H1 (cell line): ENCODE results near the gene SPATA31E1. TPM values are rescaled to one million over a fixed set of nuclear protein-coding genes. Genes with fewer than 3 reads are reported as not detected.

Experiments
- CTCF ChIA-PET: fragments of 300-600 bp; sonication (Branson Sonifier 250); formaldehyde crosslinking; loops from one replicate; lab custom pipeline; 2021; ENCODE audit not compliant: partially characterized antibody; lab: Charles Lee
- POLR2A ChIA-PET: fragments of 300-600 bp; sonication (Branson Sonifier 250); formaldehyde crosslinking; loops from one replicate; lab custom pipeline; 2021; ENCODE audit warnings: inconsistent platforms; ENCODE audit not compliant: partially characterized antibody; lab: Charles Lee
- DNase-seq, 2 experiments: peaks; one replicate each; pipeline versions ENCODE4 v3.0.0 to v3.0.0-alpha.2; 2010 to 2022; ENCODE audit warnings: low spot score in 2 of 2, low read depth in 1 of 2, mixed read lengths in 1 of 2
- FAIRE-seq: peaks from 2 replicates; lab custom pipeline; 2011; peaks lifted over from hg19 to GRCh38; lab: Jason Lieb, UNC
- H2AFZ ChIP-seq: 2 replicates; pipeline ENCODE4 v1.8.1; 2012; ENCODE audit warnings: low read length, inconsistent platforms
- H2AK5ac ChIP-seq: 2 replicates; pipeline ENCODE4 v1.6.1; 2013; ENCODE audit warnings: low read depth, low read length
- H2BK120ac ChIP-seq: replicated peaks from 2 replicates; pipeline ENCODE3; 2013; ENCODE audit warnings: low read depth, low read length, inconsistent platforms
- H2BK12ac ChIP-seq: 2 replicates; pipeline ENCODE4 v1.6.1; 2013; ENCODE audit warnings: low read depth, low read length
- H2BK15ac ChIP-seq: 2 replicates; pipeline ENCODE4 v1.6.1; 2013; ENCODE audit warnings: low read length
- H2BK20ac ChIP-seq: 2 replicates; pipeline ENCODE4 v1.6.1; 2013; ENCODE audit warnings: low read length
- H2BK5ac ChIP-seq: 2 replicates; pipeline ENCODE4 v1.6.1; 2013; ENCODE audit warnings: low read depth, low read length
- H3K14ac ChIP-seq: 2 replicates; pipeline ENCODE4 v1.6.1; 2013; ENCODE audit warnings: inconsistent platforms; ENCODE audit not compliant: insufficient read length
- H3K18ac ChIP-seq: 2 replicates; pipeline ENCODE4 v1.6.1; 2013; ENCODE audit warnings: low read length; ENCODE audit errors: extremely low read depth
- H3K23ac ChIP-seq: 2 replicates; pipeline ENCODE4 v1.6.1; 2013; ENCODE audit warnings: inconsistent platforms; ENCODE audit not compliant: insufficient read length
- H3K23me2 ChIP-seq: 2 replicates; pipeline ENCODE4 v1.6.1; 2013; ENCODE audit warnings: low read depth, low read length
- H3K27ac ChIP-seq: 2 replicates; pipeline ENCODE4 v1.6.1; 2011; ENCODE audit warnings: low read depth, low read length, inconsistent platforms
- H3K27me3 ChIP-seq, 4 experiments: replicated peaks in 1 of 4; 1 replicate in 1 of 4; 2 replicates in 3 of 4; pipeline versions ENCODE4 v1.6.1 to v1.8.1; 2011 to 2013; ENCODE audit warnings: low read length in 3 of 4, mild to moderate bottlenecking in 3 of 4, inconsistent platforms in 2 of 4, mixed read lengths in 2 of 4, moderate library complexity in 1 of 4; ENCODE audit not compliant: control insufficient read depth in 3 of 4, insufficient read depth in 3 of 4; ENCODE audit errors: extremely low read depth in 1 of 4
- H3K36me3 ChIP-seq, 4 experiments: 2 replicates each; pipeline versions ENCODE4 v1.6.1 to v1.8.1; 2011 to 2013; ENCODE audit warnings: mild to moderate bottlenecking in 4 of 4, low read length in 3 of 4, moderate library complexity in 2 of 4, control low read depth in 1 of 4, inconsistent platforms in 1 of 4; ENCODE audit not compliant: insufficient read depth in 4 of 4, control insufficient read depth in 2 of 4
- H3K4ac ChIP-seq: replicated peaks from 2 replicates; pipeline ENCODE3; 2013; ENCODE audit warnings: low read length, low read depth, mixed read lengths, inconsistent platforms; ENCODE audit not compliant: insufficient read length
- H3K4me1 ChIP-seq, 4 experiments: replicated peaks in 1 of 4; 1 replicate in 1 of 4; 2 replicates in 3 of 4; pipeline versions ENCODE4 v1.6.1 to v1.8.1; 2011 to 2013; ENCODE audit warnings: low read length in 3 of 4, inconsistent platforms in 2 of 4, mixed read lengths in 1 of 4; ENCODE audit not compliant: insufficient read depth in 4 of 4, control insufficient read depth in 3 of 4
- H3K4me2 ChIP-seq, 2 experiments: 2 replicates each; pipeline versions ENCODE4 v1.6.1 to v1.8.1; 2011 to 2013; ENCODE audit warnings: low read depth in 2 of 2, low read length in 2 of 2, control low read depth in 1 of 2, inconsistent platforms in 1 of 2, mild to moderate bottlenecking in 1 of 2; ENCODE audit not compliant: insufficient read depth in 1 of 2
- H3K4me3 ChIP-seq, 4 experiments: fragments of 200-600, 300-600 bp in 1 of 4; sonication (generic), shearing (Covaris generic), sonication (Bioruptor Twin) in 1 of 4; 2 replicates each; pipeline versions ENCODE4 v1.5.1 to v1.8.1; 2011 to 2016; ENCODE audit warnings: low read length in 4 of 4, low read depth in 3 of 4, control low read depth in 2 of 4, inconsistent platforms in 2 of 4, mild to moderate bottlenecking in 2 of 4, mixed read lengths in 1 of 4, moderate library complexity in 1 of 4; ENCODE audit not compliant: insufficient read depth in 2 of 4; ENCODE audit errors: extremely low read depth in 1 of 4
- H3K56ac ChIP-seq: replicated peaks from 2 replicates; pipeline ENCODE3; 2013; ENCODE audit warnings: low read depth, mild to moderate bottlenecking, mixed read lengths, low read length, inconsistent platforms; ENCODE audit not compliant: insufficient read length
- H3K79me1 ChIP-seq: 2 replicates; pipeline ENCODE4 v1.6.1; 2013; ENCODE audit warnings: low read depth, low read length, control low read depth
- H3K79me2 ChIP-seq, 2 experiments: 2 replicates each; pipeline versions ENCODE4 v1.6.1 to v1.8.1; 2012 to 2013; ENCODE audit warnings: low read length in 2 of 2, mild to moderate bottlenecking in 2 of 2, inconsistent platforms in 1 of 2; ENCODE audit not compliant: insufficient read depth in 2 of 2, control insufficient read depth in 1 of 2
- H3K9ac ChIP-seq, 4 experiments: replicated peaks in 1 of 4; 1 replicate in 1 of 4; 2 replicates in 3 of 4; pipeline versions ENCODE4 v1.6.1 to v1.8.1; 2011 to 2013; ENCODE audit warnings: low read depth in 3 of 4, low read length in 3 of 4, control low read depth in 2 of 4, mild to moderate bottlenecking in 2 of 4, moderate library complexity in 2 of 4, inconsistent platforms in 1 of 4; ENCODE audit errors: extremely low read depth in 1 of 4
- H3K9me3 ChIP-seq, 2 experiments: 2 replicates each; pipeline versions ENCODE4 v1.6.1 to v1.8.1; 2012 to 2013; ENCODE audit warnings: mild to moderate bottlenecking in 2 of 2, moderate library complexity in 2 of 2, control low read depth in 1 of 2, inconsistent platforms in 1 of 2, low read depth in 1 of 2, low read length in 1 of 2, mixed read lengths in 1 of 2; ENCODE audit not compliant: insufficient read depth in 2 of 2
- H4K20me1 ChIP-seq, 2 experiments: replicated peaks in 1 of 2; 2 replicates each; pipeline versions ENCODE3 to v1.8.1; 2011 to 2013; ENCODE audit warnings: inconsistent platforms in 2 of 2, low read length in 2 of 2, mild to moderate bottlenecking in 1 of 2; ENCODE audit not compliant: insufficient read depth in 2 of 2, control insufficient read depth in 1 of 2
- H4K5ac ChIP-seq: 2 replicates; pipeline ENCODE4 v1.6.1; 2013; ENCODE audit warnings: low read length, low read depth, mixed read lengths, inconsistent platforms; ENCODE audit not compliant: insufficient read length
- H4K8ac ChIP-seq: 2 replicates; pipeline ENCODE4 v1.8.0; 2013; ENCODE audit warnings: mild to moderate bottlenecking, moderate library complexity, low read length, inconsistent platforms; ENCODE audit not compliant: insufficient read depth; ENCODE audit errors: extremely low read depth
- H4K91ac ChIP-seq: replicated peaks from 2 replicates; pipeline ENCODE3; 2013; ENCODE audit warnings: low read length, mixed read lengths, inconsistent platforms; ENCODE audit not compliant: insufficient read length
- BACH1 ChIP-seq: IDR thresholded peaks from 2 replicates; pipeline ENCODE4 v1.6.1; 2012; ENCODE audit warnings: low read length, improper control_type of control experiment
- CREB1 ChIP-seq: IDR thresholded peaks from 2 replicates; pipeline ENCODE4 v1.6.1; 2012; ENCODE audit warnings: inconsistent platforms
- KDM4A ChIP-seq: IDR thresholded peaks from one replicate; pipeline ENCODE4 v1.7.1; 2012; ENCODE audit warnings: low read depth, mild to moderate bottlenecking, moderate library complexity, low read length, inconsistent platforms; ENCODE audit not compliant: severe bottlenecking
- KDM5A ChIP-seq: fragments of 200-600 bp; IDR thresholded peaks from 2 replicates; pipeline ENCODE4 v1.7.1; 2012; ENCODE audit warnings: mild to moderate bottlenecking, low read length, inconsistent platforms, mixed read lengths
- MAX ChIP-seq: IDR thresholded peaks from 2 replicates; pipeline ENCODE4 v1.6.1; 2012; ENCODE audit warnings: inconsistent platforms
- POLR2AphosphoS5 ChIP-seq: IDR thresholded peaks from 2 replicates; pipeline ENCODE4 v1.6.1; 2011; ENCODE audit warnings: low read depth, low read length
- RBBP5 ChIP-seq: IDR thresholded peaks from 2 replicates; pipeline ENCODE4 v1.7.1; 2012; ENCODE audit warnings: low read depth, mild to moderate bottlenecking, inconsistent platforms, low read length, moderate library complexity, borderline replicate concordance
- SAP30 ChIP-seq: fragments of 300-600 bp; sonication (generic); IDR thresholded peaks from 2 replicates; pipeline ENCODE4 v1.7.1; 2012; ENCODE audit warnings: low read length, moderate library complexity, mild to moderate bottlenecking, inconsistent platforms; ENCODE audit not compliant: insufficient read depth, insufficient replicate concordance
- SIN3A ChIP-seq, 2 experiments: IDR thresholded peaks in 1 of 2; conservative IDR thresholded peaks in 1 of 2; 2 replicates each; pipeline ENCODE4 v1.6.1; 2011 to 2012; ENCODE audit warnings: low read length in 2 of 2, improper control_type of control experiment in 1 of 2, low read depth in 1 of 2, mild to moderate bottlenecking in 1 of 2
- SRF ChIP-seq: IDR thresholded peaks from 2 replicates; pipeline ENCODE4 v1.6.1; 2011; ENCODE audit warnings: mild to moderate bottlenecking, low read depth, low read length, moderate library complexity
- SUZ12 ChIP-seq: fragments of 200-600 bp; sonication (generic); IDR thresholded peaks from 2 replicates; pipeline ENCODE4 v1.6.1; 2012; ENCODE audit warnings: mild to moderate bottlenecking, inconsistent platforms, low read length, moderate library complexity, mixed read lengths
- WGBS, 2 experiments: shearing (Covaris generic) in 1 of 2; methylation state at CpG; one replicate each; pipeline versions ENCODE4 v1.1.6 to v1.1.7; 2013 to 2015; ENCODE audit warnings: low lambda C conversion rate in 2 of 2, mixed read lengths in 2 of 2, inconsistent platforms in 1 of 2, low coverage in 1 of 2, missing lambda C conversion rate in 1 of 2; ENCODE audit not compliant: insufficient replicate concordance in 2 of 2, insufficient coverage in 1 of 2, insufficient read length in 1 of 2; ENCODE audit errors: extremely low coverage in 1 of 2, missing lambda C conversion rate in 1 of 2; 5-methylcytosine and 5-hydroxymethylcytosine counted together
- polyA plus RNA-seq, 7 experiments: library from polyadenylated mRNA; depleted of rRNA in 3 of 7; stranded (reverse) in 5 of 7; unstranded in 2 of 7; fragments of >200 nt in 5 of 7; fragments of 200-250 nt in 2 of 7; gene quantifications; 1 replicate in 5 of 7; 2 replicates in 1 of 7; 4 replicates in 1 of 7; pipeline versions ENCODE4 v1.2.1 to v1.2.3, GENCODE V29; 2011 to 2013; ENCODE audit warnings: missing spikeins in 2 of 7, mixed read lengths in 2 of 7
- total RNA-seq: library from RNA; stranded (reverse); fragmentation: NEBNext Ultra II Directional; extraction: Animal tissue kit (Norgen Biotek cat#: 25700); gene quantifications from 2 replicates; pipeline ENCODE4 v1.2.1, GENCODE V29; 2021

The SPATA31E1 gene
- total and polyA plus RNA-seq, 2 of the 8 experiments (the other 6 are each of a cell fraction or from before 2014, with no cell fraction given): 0.05 to 0.09 TPM

- 0 out of 2 replicates have a peak overlapping the region, but pooled peaks have one; percentile 9 for H2BK20ac ChIP-seq
- H2BK12ac ChIP-seq: no peak overlapping the region; the same call in 1 of the 2 replicates
- H4K20me1 ChIP-seq: no peaks in the 10 kb centered on the region
- no peaks in the 10 kb centered on the region; the same call in 1 of the 2 replicates for H3K23me2 ChIP-seq
- FAIRE-seq (peak; percentile 62), DNase-seq (peak; percentile 49 to 86)
- no peak overlapping the region for H2BK120ac ChIP-seq
- H2AFZ ChIP-seq: peak overlapping the region; percentile 97
- no peak overlapping the region for H3K4me3 ChIP-seq
- no peak overlapping the region for H3K4ac ChIP-seq
- no peak overlapping the region for H2AK5ac ChIP-seq
- no peak overlapping the region; the same call in 1 of the 2 replicates for H2BK15ac ChIP-seq
- no peak overlapping the region for H4K5ac ChIP-seq
- H3K18ac ChIP-seq: peak overlapping the region; percentile 53; the same call in 1 of the 2 replicates
- POLR2A ChIA-PET: no interaction called here
- H3K9ac ChIP-seq: no peak overlapping the region
- peaks cover 0 to 10% (median 2%) of the 10 kb centered on the region in 4 experiments; a peak in 3 of 7 replicates for H3K4me1 ChIP-seq
- no peak overlapping the region; the same call in 1 of the 2 replicates for H4K8ac ChIP-seq
- no peaks in the 10 kb centered on the region for H3K79me2 ChIP-seq
- H3K9me3 ChIP-seq: no peaks in the 10 kb centered on the region
- H3K14ac ChIP-seq: no peak overlapping the region
- no peak overlapping the region for H3K27ac ChIP-seq
- H3K36me3 ChIP-seq: no peaks in the 10 kb centered on the region
- H3K56ac ChIP-seq: no peak overlapping the region
- 48% methylated on average over 14 of the region's 14 CpGs; no CpG with 5 or more reads in 1 of the 2 experiments for WGBS, 2 experiments
- no peak overlapping the region for H4K91ac ChIP-seq
- H3K23ac ChIP-seq: no peak overlapping the region
- H3K27me3 ChIP-seq: peaks cover 0 to 3% (median 0%) of the 10 kb centered on the region in 4 experiments; a peak in 4 of 7 replicates
- H3K79me1 ChIP-seq: no peaks in the 10 kb centered on the region
- CTCF ChIA-PET: interaction anchor here (0.8 to 2.6 kb wide), 19 partner anchors 9 to 166 kb away, joined by 3 to 25 read pairs (median 4); partner anchors contain the start of genes CTSL and SPATA31E1
- no peak overlapping the region for H2BK5ac ChIP-seq
- no peak overlapping the region for H3K4me2 ChIP-seq
- no peak for TF ChIP-seq KDM5A
- no peak for TF ChIP-seq CREB1
- TF ChIP-seq RBBP5: no peak
- TF ChIP-seq SUZ12: no peak
- TF ChIP-seq BACH1: 0 out of 2 replicates have a peak, but pooled peaks have one; percentile 39
- TF ChIP-seq SRF: no peak
- no peak for TF ChIP-seq KDM4A
- TF ChIP-seq POLR2AphosphoS5: no peak
- no peak for TF ChIP-seq SAP30
- peak; percentile 74; the same call in 1 of the 2 replicates for TF ChIP-seq MAX
- TF ChIP-seq SIN3A (conservative IDR thresholded peaks at IDR 0.05 in 1 of 2, IDR thresholded peaks at IDR 0.05 in 1 of 2; ENCODE audit: low read depth in 1 of 2, low read length in 2 of 2): no peak
These were observed 48.3 kb upstream of the SPATA31E1 start for GRCh38 chr9:87834357-87834756.
